ENCODE measurements around the gene TMEM234.

TMEM234 gene

GRCh38 chr1:32180186-32181060, 41.7 kb downstream of the TMEM234 start:
- DNase-seq (ENCODE audit: insufficient read length, low spot score) = peak; percentile 28
- FAIRE-seq = no peak

DNA sequence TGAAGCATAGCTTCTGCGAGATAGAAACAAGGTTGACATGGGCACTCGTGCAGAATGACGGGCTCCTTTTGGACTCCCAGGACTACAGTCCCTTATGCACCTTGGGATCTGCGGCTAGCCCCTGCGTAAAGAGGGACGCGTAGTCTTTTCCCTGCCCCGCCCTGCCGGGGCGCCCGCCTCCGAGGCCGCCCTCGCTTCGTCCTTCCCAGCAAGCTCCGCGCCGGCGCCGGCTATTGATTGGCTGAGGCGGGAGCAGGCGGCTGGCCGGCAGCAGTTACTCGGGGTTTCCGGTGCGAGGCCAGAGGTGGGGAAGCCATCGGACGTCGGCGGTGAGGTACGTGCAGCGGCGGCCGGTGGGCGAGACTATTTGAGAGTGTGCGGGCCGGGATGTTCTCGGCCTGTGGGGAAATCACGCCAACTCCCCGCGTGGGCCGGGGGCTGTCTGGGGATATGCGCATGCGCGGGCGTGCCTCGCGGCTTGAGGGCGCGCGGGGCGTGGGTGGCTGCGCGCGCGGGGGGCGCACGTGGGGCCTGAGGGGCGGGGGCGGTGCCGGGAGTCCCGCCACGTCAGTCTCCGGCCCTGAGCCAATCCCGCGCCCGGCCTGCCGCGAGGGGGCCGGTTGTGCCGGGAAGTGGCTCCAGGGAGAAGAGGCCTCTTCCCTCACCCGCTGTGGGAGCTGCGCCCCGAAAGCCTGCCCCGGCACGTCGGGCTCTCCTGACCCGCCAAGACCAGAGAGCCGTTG, 42.5 kb downstream of the TMEM234 start, which contains the start of gene TXLNA:
TSS of gene TXLNA (plus strand) at position 233 of the 743 bp plus-strand sequence. CDS start 671 bp downstream, outside the sequence.
- FAIRE-seq (peak; percentile 91), DNase-seq (ENCODE audit: insufficient read length, low spot score) (peak; percentile 89)

DNA sequence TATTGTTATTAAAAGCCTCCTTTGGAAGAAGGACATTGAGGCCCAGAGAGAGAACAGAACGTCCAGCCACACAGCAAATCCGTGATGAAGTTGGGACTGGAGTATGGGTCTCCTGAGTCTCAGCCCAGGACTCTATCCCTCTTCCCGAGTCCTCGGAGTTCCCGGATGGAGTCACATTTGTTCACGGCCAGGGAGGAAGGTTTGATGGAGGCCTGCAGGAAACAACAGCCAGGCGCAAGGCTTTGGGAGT, 43.0 kb downstream of the TMEM234 start:
- FAIRE-seq = no peak
- no peak for DNase-seq (ENCODE audit: insufficient read length, low spot score)

DNA sequence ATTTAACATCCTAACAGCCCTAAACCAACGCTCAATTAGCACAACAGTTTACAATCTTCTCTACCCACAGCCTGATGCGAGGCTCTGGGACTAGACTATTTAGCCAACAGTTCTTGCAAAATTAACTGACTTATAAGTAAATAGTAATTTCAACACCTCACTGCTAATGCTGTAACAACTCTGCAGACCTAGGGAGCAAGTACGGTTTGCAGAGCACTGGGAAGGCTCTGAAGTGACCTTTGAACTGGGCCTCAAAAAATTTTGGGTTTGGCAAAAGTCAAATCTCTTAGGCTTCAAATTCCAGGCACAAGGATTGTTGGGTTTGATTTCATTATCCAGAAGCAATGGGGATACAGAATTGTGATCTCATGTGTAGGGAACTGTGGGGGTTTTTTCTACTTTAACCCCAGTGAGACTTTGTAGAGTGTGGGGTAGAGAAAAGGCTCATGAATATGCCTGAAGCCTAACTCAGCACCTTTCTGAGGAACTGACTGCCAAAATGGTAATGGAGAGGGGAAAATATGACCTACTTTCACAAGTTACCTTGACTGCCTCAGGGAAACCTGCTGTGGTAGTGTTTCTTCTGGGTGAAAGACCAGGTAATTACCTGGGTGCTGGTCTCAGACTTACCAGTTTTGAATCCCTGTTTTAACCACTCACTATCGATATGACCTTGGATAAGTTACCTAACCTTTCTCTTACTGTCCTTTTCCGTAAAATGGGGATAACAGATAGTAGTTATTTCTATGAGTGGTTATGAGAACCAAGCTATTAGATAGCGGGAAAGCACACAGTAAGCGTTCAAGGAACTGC, 43.6 kb downstream of the TMEM234 start:
- DNase-seq (ENCODE audit: insufficient read length, low spot score) (no peak), FAIRE-seq (no peak)

DNA sequence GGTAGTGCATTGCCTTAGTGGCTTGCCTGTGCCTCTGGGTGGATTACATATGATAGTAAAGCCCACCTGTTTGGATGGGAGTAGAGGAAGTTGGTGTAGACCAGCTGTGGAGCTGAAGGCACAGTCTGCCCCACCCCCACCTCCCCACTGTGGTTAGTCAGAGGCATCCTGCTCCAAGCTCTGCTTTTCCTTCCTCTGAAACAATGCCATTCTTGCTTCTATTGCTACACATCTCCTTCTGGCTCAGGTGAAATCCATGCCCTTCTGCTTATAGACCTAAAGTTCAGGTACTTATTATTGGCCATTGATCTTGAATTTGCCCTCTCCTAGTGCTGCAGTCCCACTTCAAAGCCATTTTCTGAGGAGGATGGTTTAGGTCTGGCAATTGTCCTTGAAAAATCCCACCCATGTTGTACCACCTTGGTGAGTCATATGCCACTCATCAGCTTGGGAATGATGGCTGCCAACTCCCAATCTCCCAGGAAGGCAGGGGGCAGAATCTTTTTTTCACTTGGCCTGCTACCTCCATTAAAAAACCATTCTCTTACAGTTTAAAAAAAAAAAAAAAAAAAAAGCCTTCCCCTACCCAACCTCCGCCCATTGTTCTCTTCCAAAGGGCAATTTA, 49.4 kb downstream of the TMEM234 start:
- DNase-seq (ENCODE audit: insufficient read length, low spot score) (no peak), FAIRE-seq (no peak)

DNA sequence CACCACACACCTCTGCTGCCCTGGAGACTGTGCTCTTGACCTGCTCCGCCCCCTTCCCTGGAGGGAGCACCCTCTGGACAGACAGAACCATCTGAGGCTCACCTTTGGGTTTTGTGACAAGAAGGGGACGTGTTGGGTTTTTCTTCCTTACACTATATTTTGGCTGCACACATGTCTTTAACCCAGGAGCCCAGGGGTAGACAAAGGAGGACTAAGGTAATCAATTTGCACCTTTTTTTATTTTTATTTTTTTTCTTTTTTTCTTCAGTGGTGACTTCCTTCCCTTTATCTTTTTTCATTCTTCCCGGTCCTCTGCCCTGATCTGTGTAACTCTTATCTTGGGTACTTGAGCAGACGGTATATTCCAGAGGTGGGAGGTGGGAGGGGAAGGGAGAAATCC, 51.2 kb downstream of the TMEM234 start:
- DNase-seq (ENCODE audit: insufficient read length, low spot score) = no peak
- no peak for FAIRE-seq
